HFF-Myc (cell line): ENCODE measurements around the gene LMNA.

Experiments
- DNase-seq: peaks from one replicate; pipeline ENCODE4 v3.0.0-alpha.2; 2011; ENCODE audit warnings: low read depth; ENCODE audit errors: extremely low read depth
- H3K4me3 ChIP-seq: replicated peaks from 2 replicates; pipeline ENCODE4 v1.5.1; 2011; ENCODE audit warnings: low read depth, mild to moderate bottlenecking, control low read depth, low read length
- CTCF ChIP-seq: IDR thresholded peaks from 2 replicates; pipeline ENCODE4 v1.5.1; 2012; ENCODE audit warnings: mild to moderate bottlenecking, low read depth, low read length, control low read depth; ENCODE audit errors: missing control alignments

The LMNA gene

GRCh38 chr1:156090138-156090839, 24.2 kb upstream of the LMNA start:
- DNase-seq = no peak
- H3K4me3 ChIP-seq = no peak overlapping the region
- TF ChIP-seq CTCF = no peak

- no peak overlapping the region for H3K4me3 ChIP-seq
- DNase-seq = no peak
- peak; percentile 75 for TF ChIP-seq CTCF
These were observed 23.7 kb upstream of the LMNA start for GRCh38 chr1:156090840-156091188.

GRCh38 chr1:156091610-156092009, 22.9 kb upstream of the LMNA start:
- no peak for TF ChIP-seq CTCF

GRCh38 chr1:156095906-156096508, 18.5 kb upstream of the LMNA start:
- no peak for TF ChIP-seq CTCF
- H3K4me3 ChIP-seq = no peak overlapping the region
- DNase-seq = no peak

More at GRCh38 chr1:156091610-156092009, 22.9 kb upstream of the LMNA start:
- no peak for DNase-seq
- no peak overlapping the region for H3K4me3 ChIP-seq

DNA sequence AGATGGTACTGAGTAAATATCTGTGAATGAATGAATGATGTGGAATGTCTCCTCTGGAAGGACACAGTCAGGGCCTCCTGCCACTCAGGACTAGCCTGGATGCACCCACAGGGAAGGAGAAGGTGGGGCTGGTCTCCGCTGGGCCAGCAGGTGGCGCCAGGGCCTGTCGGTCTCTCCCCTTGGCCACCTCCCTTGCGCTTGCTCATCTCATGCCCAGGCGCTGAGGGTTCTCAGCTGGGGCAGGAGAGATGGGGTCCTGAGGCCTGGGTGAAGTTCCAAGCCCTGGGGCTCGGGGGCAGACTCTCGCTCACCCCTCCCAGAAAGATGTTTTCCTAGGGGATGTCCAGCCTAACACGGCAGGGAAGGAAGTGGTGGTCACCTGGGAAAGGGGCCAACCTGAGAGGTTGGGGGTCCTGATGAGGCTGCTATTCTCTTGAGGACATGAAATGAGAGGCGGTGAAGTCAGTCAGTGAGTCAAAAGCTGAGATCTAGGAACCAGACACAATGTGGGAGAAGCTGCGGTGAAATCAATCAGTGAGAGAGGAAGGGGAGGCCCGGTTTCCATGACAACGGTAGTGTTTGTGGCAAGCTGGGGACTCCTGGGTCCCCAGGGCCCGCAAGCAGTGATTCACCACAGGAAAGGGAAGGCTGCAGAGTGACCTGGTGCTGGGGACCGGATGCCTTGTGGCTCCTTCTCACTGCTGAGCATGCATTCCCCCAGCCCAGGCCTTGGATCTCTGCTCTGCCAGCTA, 17.7 kb upstream of the LMNA start:
- peak; percentile 99 for TF ChIP-seq CTCF
- H3K4me3 ChIP-seq = no peak overlapping the region
- no peak for DNase-seq

DNA sequence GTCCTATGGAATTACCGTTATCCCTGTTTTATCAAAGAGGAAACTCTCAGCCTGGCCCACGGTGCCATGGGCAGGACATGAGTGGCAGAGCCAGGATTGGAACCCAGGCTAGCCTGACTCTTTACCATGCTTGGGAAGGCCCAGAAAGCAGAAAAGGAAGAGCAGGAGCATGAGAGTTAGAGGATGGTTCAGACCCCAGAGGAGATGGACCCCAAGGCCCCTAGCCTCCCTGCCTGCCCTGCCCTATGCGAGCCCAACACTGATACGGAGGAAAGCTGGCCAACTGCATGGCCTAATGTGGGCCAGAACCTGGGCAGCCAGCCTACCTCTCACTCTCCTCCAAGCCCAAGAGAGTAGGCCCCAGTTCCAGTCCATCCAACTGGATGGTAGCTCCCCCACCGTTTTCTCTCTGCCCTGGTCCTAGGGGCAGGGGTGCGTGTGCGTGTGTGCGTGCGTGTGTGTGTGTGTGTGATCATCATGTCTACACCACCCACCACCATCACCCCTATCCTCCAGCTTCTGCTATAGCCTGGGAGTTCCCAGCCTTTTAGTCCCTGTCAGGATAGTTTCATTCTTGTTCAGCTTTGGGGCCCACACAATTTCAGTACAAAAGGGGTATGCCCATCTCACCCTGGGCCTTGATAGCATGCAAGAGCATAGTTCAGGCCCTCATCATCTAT, 16.9 kb upstream of the LMNA start:
- no peak overlapping the region for H3K4me3 ChIP-seq
- DNase-seq = no peak
- no peak for TF ChIP-seq CTCF
